ENCODE data around the gene PISD. TPM values are rescaled to one million over a fixed set of nuclear protein-coding genes. Genes with fewer than 3 reads are reported as not detected.
A peak's percentile ranks its signal among the peaks of the same experiment; 100 is the strongest.

The PISD gene
- total and polyA plus RNA-seq, 8 donors = 10.3 to 99.8 (median 24.7) TPM

- H3K9me3 ChIP-seq = no peaks in the 10 kb centered on the region
- 80 to 98% (median 94%) methylated on average over 3 of the region's 3 CpGs for WGBS, 5 donors
- H3K27me3 ChIP-seq = no peaks in the 10 kb centered on the region
- no peaks in the 10 kb centered on the region for H3K4me1 ChIP-seq
- H3K27ac ChIP-seq = no peak overlapping the region
- TF ChIP-seq POLR2A (IDR thresholded peaks at IDR 0.05) = no peak
- TF ChIP-seq, protein P1, sequence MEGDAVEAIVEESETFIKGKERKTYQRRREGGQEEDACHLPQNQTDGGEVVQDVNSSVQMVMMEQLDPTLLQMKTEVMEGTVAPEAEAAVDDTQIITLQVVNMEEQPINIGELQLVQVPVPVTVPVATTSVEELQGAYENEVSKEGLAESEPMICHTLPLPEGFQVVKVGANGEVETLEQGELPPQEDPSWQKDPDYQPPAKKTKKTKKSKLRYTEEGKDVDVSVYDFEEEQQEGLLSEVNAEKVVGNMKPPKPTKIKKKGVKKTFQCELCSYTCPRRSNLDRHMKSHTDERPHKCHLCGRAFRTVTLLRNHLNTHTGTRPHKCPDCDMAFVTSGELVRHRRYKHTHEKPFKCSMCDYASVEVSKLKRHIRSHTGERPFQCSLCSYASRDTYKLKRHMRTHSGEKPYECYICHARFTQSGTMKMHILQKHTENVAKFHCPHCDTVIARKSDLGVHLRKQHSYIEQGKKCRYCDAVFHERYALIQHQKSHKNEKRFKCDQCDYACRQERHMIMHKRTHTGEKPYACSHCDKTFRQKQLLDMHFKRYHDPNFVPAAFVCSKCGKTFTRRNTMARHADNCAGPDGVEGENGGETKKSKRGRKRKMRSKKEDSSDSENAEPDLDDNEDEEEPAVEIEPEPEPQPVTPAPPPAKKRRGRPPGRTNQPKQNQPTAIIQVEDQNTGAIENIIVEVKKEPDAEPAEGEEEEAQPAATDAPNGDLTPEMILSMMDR (IDR thresholded peaks at IDR 0.05) = no peak
- no peak for TF ChIP-seq POLR2AphosphoS5 (IDR thresholded peaks at IDR 0.05)
- TF ChIP-seq EP300 (IDR thresholded peaks at IDR 0.05) = no peak
- H3K4me3 ChIP-seq = no peak overlapping the region
- peaks cover 3 to 78% (median 70%) of the 10 kb centered on the region in 4 donors for H3K36me3 ChIP-seq
- intact Hi-C loops (cut with DNase I; ENCODE audit: low total_unique reads) = no loop called here
- peak in 1 of 2 donors; percentile 19 for DNase-seq
Observed at GRCh38 chr22:31574055-31574670, 87.9 kb downstream of the PISD start.

- intact Hi-C loops (cut with DNase I; ENCODE audit: low total_unique reads) = no loop called here
- Histone ChIP-seq H3K27me3 (no peaks in the 10 kb centered on the region), H3K4me3 (no peak overlapping the region), H3K4me1 (no peaks in the 10 kb centered on the region), H3K9me3 (no peaks in the 10 kb centered on the region), H3K36me3 (peaks cover 3 to 69% (median 58%) of the 10 kb centered on the region in 4 donors), H3K27ac (no peak overlapping the region)
- DNase-seq = no peak
- TF ChIP-seq POLR2AphosphoS5 (IDR thresholded peaks at IDR 0.05) (no peak), EP300 (IDR thresholded peaks at IDR 0.05) (no peak), POLR2A (IDR thresholded peaks at IDR 0.05) (no peak)
- TF ChIP-seq, protein P1 (IDR thresholded peaks at IDR 0.05) = no peak
- 76 to 87% (median 80%) methylated on average over 5 of the region's 5 CpGs for WGBS, 5 donors
Observed at GRCh38 chr22:31572939-31573338, 89.1 kb downstream of the PISD start.

GRCh38 chr22:31569126-31569525, 92.9 kb downstream of the PISD start:
- H3K9me3 ChIP-seq = no peaks in the 10 kb centered on the region
- H3K27ac ChIP-seq = no peak overlapping the region
- H3K4me3 ChIP-seq = no peak overlapping the region
- intact Hi-C loops (cut with DNase I; ENCODE audit: low total_unique reads) = no loop called here
- TF ChIP-seq POLR2A (IDR thresholded peaks at IDR 0.05) (no peak), POLR2AphosphoS5 (IDR thresholded peaks at IDR 0.05) (no peak), EP300 (IDR thresholded peaks at IDR 0.05) (no peak)
- TF ChIP-seq, protein P1 (IDR thresholded peaks at IDR 0.05) = no peak
- H3K4me1 ChIP-seq = no peaks in the 10 kb centered on the region
- H3K36me3 ChIP-seq = peaks cover 3 to 47% (median 37%) of the 10 kb centered on the region in 4 donors
- H3K27me3 ChIP-seq = no peaks in the 10 kb centered on the region
- no peak for DNase-seq
- WGBS, 5 donors = 67 to 95% (median 89%) methylated on average over 1 of the region's 1 CpG

Other genes starting within 250 kb of the PISD start
- 10 to 100 TPM in 4 of 5 donors, 1 to 10 TPM in 1; 7.8 to 32.6 (median 19.3) TPM for gene EIF4ENIF1, start 172.4 kb downstream of the PISD start, total RNA-seq
- 10 to 100 TPM in 1 of 3 donors, 1 to 10 TPM in 2; 8.0 to 10.2 (median 8.1) TPM for gene EIF4ENIF1, start 172.4 kb downstream of the PISD start, polyA plus RNA-seq
- gene SFI1, start 165.7 kb downstream of the PISD start, total RNA-seq = 100 to 1,000 TPM in 1 of 5 donors, 10 to 100 TPM in 4; 28.4 to 194 (median 42.6) TPM
- 10 to 100 TPM; 11.3 to 23.7 (median 15.1) TPM for gene SFI1, start 165.7 kb downstream of the PISD start, polyA plus RNA-seq
- 100 to 1,000 TPM in 1 of 5 donors, 10 to 100 TPM in 4; 24.0 to 193 (median 29.9) TPM for gene PRR14L, start 87.9 kb upstream of the PISD start, total RNA-seq
- 1 to 10 TPM; 4.0 to 5.5 (median 4.2) TPM for gene PRR14L, start 87.9 kb upstream of the PISD start, polyA plus RNA-seq
- gene DEPDC5, start 91.8 kb upstream of the PISD start, total RNA-seq = 10 to 100 TPM; 20.1 to 39.1 (median 25.1) TPM
- gene DEPDC5, start 91.8 kb upstream of the PISD start, polyA plus RNA-seq = 1 to 10 TPM; 4.7 to 8.5 (median 6.3) TPM

Measured in stomach (tissue), 9 donors.